IPS-18a (cell line): ENCODE measurements around the gene ARPC5L.
"Not testable (repeated sequence)": the region's sequence is repeated elsewhere in the genome, so short reads cannot be mapped to it uniquely, and the experiment has no call there.

ENCODE experiments used
- H3K27ac ChIP-seq: one replicate; pipeline ENCODE4 v1.5.1; 2013; ENCODE audit warnings: low read length
- H3K27me3 ChIP-seq: one replicate; pipeline ENCODE4 v1.6.1; 2013; ENCODE audit warnings: mild to moderate bottlenecking, low read length; ENCODE audit not compliant: control insufficient read depth, insufficient read depth
- H3K36me3 ChIP-seq: one replicate; pipeline ENCODE4 v1.6.1; 2013; ENCODE audit warnings: low read depth, low read length; ENCODE audit not compliant: control insufficient read depth
- H3K4me1 ChIP-seq: one replicate; pipeline ENCODE4 v1.6.1; 2013; ENCODE audit warnings: low read depth, low read length; ENCODE audit not compliant: control insufficient read depth
- H3K4me3 ChIP-seq: one replicate; pipeline ENCODE4 v1.5.1; 2013; ENCODE audit warnings: low read length
- H3K9ac ChIP-seq: one replicate; pipeline ENCODE4 v1.6.1; 2013; ENCODE audit warnings: mild to moderate bottlenecking, low read length, moderate library complexity
- H3K9me3 ChIP-seq: one replicate; pipeline ENCODE4 v1.6.1; 2013; ENCODE audit warnings: low read depth, low read length; ENCODE audit not compliant: control insufficient read depth

ARPC5L gene

GRCh38 chr9:124913378-124913777 lies 51.4 kb downstream of the ARPC5L start:
- no peaks in the 10 kb centered on the region for H3K27me3 ChIP-seq

DNA sequence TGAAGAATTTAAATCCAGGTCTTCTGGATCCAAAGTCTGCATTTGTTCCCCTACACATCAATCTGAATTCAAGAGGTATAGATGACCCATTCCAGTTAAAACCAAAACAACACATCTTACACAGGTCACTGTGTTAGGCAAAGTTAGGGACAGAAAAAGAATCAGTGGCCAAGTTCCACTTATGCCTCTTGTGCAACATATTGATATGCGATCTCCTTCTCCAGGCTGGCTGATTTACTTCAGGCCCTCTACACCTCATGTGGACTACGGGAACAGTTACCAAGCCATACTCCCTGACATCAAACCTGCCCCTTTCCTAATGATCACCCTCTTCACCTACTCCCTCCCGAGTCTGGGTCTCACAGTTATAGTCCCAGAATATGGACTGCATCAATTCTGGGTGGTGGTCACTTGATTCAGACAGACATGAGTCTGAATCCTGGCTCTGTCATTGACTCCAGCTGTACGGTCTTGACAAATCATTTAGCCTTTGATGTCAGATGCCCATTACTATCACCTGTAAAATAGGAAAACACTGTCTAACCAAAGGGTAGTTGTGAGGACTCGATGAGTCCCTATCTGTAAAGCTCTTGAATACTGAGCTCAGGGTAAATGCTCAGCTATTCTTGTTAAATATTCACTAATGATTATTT lies 52.9 kb downstream of the ARPC5L start:
- H3K27me3 ChIP-seq, result no peaks in the 10 kb centered on the region

More at GRCh38 chr9:124913378-124913777, 51.4 kb downstream of the ARPC5L start:
- no peaks in the 10 kb centered on the region for H3K36me3 ChIP-seq
- H3K9me3 ChIP-seq, result no peaks in the 10 kb centered on the region
- no peak overlapping the region for H3K27ac ChIP-seq
- no peak overlapping the region for H3K4me3 ChIP-seq
- no peak overlapping the region for H3K9ac ChIP-seq
- no peaks in the 10 kb centered on the region for H3K4me1 ChIP-seq

DNA sequence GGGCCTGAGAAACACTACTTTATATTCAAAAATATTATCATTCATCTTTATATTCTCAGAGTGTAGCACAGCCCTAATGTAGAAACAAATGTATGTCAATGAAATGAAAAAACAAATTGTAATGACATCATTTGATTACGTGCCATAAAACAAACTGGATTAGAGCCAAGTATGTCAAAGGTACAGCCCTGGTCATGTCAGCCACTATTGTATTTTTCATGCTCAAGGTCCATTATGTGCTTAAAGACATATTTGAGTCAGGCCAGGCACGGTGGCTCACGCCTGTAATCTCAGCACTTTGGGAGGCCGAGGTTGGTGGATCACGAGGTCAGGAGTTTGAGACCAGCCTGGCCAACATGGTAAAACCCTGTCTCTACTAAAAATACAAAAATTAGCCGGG lies 58.5 kb downstream of the ARPC5L start:
- H3K9ac ChIP-seq, H3K4me3 ChIP-seq, H3K4me1 ChIP-seq, H3K27me3 ChIP-seq, H3K9me3 ChIP-seq, H3K27ac ChIP-seq: not testable (repeated sequence)
- peaks cover 16% of the 10 kb centered on the region for H3K36me3 ChIP-seq

More for the DNA sequence above, 52.9 kb downstream of the ARPC5L start:
- no peak overlapping the region for H3K4me3 ChIP-seq
- H3K9me3 ChIP-seq, result no peaks in the 10 kb centered on the region
- H3K36me3 ChIP-seq, result peaks cover 5% of the 10 kb centered on the region
- H3K4me1 ChIP-seq, result no peaks in the 10 kb centered on the region
- H3K27ac ChIP-seq, result no peak overlapping the region
- no peak overlapping the region for H3K9ac ChIP-seq
